Measurements from ENCODE around the gene NCS1. TPM values are rescaled to one million over a fixed set of nuclear protein-coding genes. Genes with fewer than 3 reads are reported as not detected.

Gene NCS1
- total and polyA plus RNA-seq, 2 donors (not counting 1 experiment from before 2014, with no cell fraction given): 44.9 to 52.0 TPM

- H4K20me1 ChIP-seq (ENCODE audit: control insufficient read depth, extremely low read depth, insufficient read depth, low read length): no peaks in the 10 kb centered on the region
Observed at GRCh38 chr9:130180516-130180915, 8.3 kb downstream of the NCS1 start.

DNA sequence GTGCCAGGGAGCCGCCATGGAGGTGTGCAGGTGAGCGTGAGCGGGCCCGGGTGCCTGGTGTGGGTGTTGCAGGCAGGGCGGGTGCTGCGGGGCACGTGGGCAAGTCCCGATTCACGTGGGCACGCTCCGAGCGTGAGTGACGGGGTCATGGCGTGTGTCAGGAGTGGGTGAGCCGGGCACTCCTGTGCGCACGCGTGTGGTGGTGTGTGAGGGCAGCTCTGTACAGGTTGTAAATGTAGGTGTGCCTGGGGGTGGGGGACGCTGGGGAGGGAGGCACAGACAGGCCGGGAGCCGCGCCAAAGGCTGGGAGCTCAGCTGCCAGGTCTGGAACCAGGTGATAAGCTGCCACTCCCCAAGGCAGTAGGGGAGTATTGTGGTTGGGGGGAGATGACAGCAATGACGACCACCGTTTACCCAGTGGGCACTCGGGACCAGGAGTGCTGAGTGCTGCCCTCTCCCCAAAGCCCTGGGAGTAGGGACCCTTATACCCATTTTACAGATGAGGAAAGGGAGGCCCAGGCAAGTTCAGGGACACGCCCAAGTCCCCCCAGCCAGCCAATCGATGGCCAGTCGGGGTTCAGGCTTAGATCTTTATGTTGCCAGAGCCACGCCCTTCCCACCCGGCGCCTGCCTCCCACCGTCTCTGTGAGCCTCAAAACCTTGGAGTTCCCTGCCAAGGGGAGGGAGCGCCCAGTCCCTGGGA lies 9.6 kb downstream of the NCS1 start:
- H3K36me3 ChIP-seq (ENCODE audit: control insufficient read depth, insufficient read depth, low read length): no peaks in the 10 kb centered on the region
- H3K4me1 ChIP-seq (ENCODE audit: control insufficient read depth, extremely low read depth, insufficient read depth, low read length): peaks cover 23% of the 10 kb centered on the region
- no peaks in the 10 kb centered on the region for H3K27me3 ChIP-seq (ENCODE audit: control insufficient read depth, insufficient read depth, low read length)
- no peaks in the 10 kb centered on the region for H4K20me1 ChIP-seq (ENCODE audit: control insufficient read depth, extremely low read depth, insufficient read depth, low read length)
- DNase-seq (ENCODE audit: low read depth in 2 of 2): no peak
- no peak overlapping the region for H3K27ac ChIP-seq (ENCODE audit: insufficient read depth, low read length)
- H3K4me2 ChIP-seq (ENCODE audit: extremely low read depth, insufficient read depth, low read length): no peak overlapping the region
- H3K9me3 ChIP-seq (ENCODE audit: control insufficient read depth, insufficient read depth, low read depth, low read length): no peaks in the 10 kb centered on the region
- H3K4me3 ChIP-seq (replicated peaks in 1 of 4; ENCODE audit: control extremely low read depth in 1 of 4, insufficient read depth in 1 of 4, low read depth in 3 of 4, low read length in 4 of 4): no peak overlapping the region
- no peak for TF ChIP-seq EZH2 (IDR thresholded peaks at IDR 0.05; ENCODE audit: low read length, missing control alignments)
- TF ChIP-seq, protein P1, sequence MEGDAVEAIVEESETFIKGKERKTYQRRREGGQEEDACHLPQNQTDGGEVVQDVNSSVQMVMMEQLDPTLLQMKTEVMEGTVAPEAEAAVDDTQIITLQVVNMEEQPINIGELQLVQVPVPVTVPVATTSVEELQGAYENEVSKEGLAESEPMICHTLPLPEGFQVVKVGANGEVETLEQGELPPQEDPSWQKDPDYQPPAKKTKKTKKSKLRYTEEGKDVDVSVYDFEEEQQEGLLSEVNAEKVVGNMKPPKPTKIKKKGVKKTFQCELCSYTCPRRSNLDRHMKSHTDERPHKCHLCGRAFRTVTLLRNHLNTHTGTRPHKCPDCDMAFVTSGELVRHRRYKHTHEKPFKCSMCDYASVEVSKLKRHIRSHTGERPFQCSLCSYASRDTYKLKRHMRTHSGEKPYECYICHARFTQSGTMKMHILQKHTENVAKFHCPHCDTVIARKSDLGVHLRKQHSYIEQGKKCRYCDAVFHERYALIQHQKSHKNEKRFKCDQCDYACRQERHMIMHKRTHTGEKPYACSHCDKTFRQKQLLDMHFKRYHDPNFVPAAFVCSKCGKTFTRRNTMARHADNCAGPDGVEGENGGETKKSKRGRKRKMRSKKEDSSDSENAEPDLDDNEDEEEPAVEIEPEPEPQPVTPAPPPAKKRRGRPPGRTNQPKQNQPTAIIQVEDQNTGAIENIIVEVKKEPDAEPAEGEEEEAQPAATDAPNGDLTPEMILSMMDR (conservative IDR thresholded peaks at IDR 0.05 in 1 of 2, IDR thresholded peaks at IDR 0.05 in 1 of 2; ENCODE audit: low read depth in 1 of 2, low read length in 2 of 2): no peak
- no peak overlapping the region for H3K9ac ChIP-seq (ENCODE audit: insufficient read depth, low read length)
- peaks cover 65% of the 10 kb centered on the region for H3K79me2 ChIP-seq (ENCODE audit: control insufficient read depth, insufficient read depth, low read length)
- H2AFZ ChIP-seq (ENCODE audit: low read length): no peak overlapping the region

More at GRCh38 chr9:130180516-130180915, 8.3 kb downstream of the NCS1 start:
- Histone ChIP-seq H3K4me1 (ENCODE audit: control insufficient read depth, extremely low read depth, insufficient read depth, low read length) (peaks cover 11% of the 10 kb centered on the region), H3K27me3 (ENCODE audit: control insufficient read depth, insufficient read depth, low read length) (no peaks in the 10 kb centered on the region), H3K9me3 (ENCODE audit: control insufficient read depth, insufficient read depth, low read depth, low read length) (no peaks in the 10 kb centered on the region), H3K27ac (ENCODE audit: insufficient read depth, low read length) (no peak overlapping the region), H3K79me2 (ENCODE audit: control insufficient read depth, insufficient read depth, low read length) (peaks cover 66% of the 10 kb centered on the region), H3K36me3 (ENCODE audit: control insufficient read depth, insufficient read depth, low read length) (peaks cover 1% of the 10 kb centered on the region), H3K4me2 (ENCODE audit: extremely low read depth, insufficient read depth, low read length) (no peak overlapping the region), H2AFZ (ENCODE audit: low read length) (no peak overlapping the region), H3K4me3 (replicated peaks in 1 of 4; ENCODE audit: control extremely low read depth in 1 of 4, insufficient read depth in 1 of 4, low read depth in 3 of 4, low read length in 4 of 4) (no peak overlapping the region), H3K9ac (ENCODE audit: insufficient read depth, low read length) (no peak overlapping the region)
- no peak for DNase-seq (ENCODE audit: low read depth in 2 of 2)
- TF ChIP-seq, protein P1 (conservative IDR thresholded peaks at IDR 0.05 in 1 of 2, IDR thresholded peaks at IDR 0.05 in 1 of 2; ENCODE audit: low read depth in 1 of 2, low read length in 2 of 2): no peak
- TF ChIP-seq EZH2 (IDR thresholded peaks at IDR 0.05; ENCODE audit: low read length, missing control alignments): no peak

DNA sequence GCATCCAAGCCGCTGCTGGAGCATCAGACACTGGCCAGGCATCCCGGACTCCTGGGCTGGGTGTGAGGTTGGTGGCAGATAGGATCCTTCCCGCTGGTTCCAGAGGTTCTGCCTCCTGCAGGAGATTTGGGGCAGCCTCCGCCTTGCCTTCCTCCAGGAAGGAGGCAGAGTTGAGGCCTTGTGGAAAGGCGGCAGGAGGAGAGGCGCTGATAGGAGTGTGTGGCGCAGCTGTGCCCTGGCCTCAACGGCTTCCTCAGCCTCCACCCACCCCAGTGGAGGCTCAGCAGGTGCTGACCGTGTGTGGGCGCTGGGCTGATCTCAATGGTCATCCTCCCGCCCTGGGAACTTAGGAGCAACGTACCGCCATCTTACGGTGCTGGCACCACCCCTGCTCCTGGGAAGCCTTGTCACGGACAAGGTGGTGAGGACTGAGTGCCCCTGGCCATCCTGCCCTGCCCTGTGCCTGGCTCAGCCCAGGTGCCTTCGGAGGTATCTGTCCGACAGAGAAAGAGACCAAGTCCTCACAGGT lies 10.2 kb downstream of the NCS1 start:
- Histone ChIP-seq H3K27me3 (ENCODE audit: control insufficient read depth, insufficient read depth, low read length) (no peaks in the 10 kb centered on the region), H3K4me2 (ENCODE audit: extremely low read depth, insufficient read depth, low read length) (peak overlapping the region; percentile 82), H3K9me3 (ENCODE audit: control insufficient read depth, insufficient read depth, low read depth, low read length) (no peaks in the 10 kb centered on the region), H3K27ac (ENCODE audit: insufficient read depth, low read length) (peak overlapping the region; percentile 62), H3K4me3 (replicated peaks in 1 of 4; ENCODE audit: control extremely low read depth in 1 of 4, insufficient read depth in 1 of 4, low read depth in 3 of 4, low read length in 4 of 4) (no peak overlapping the region), H3K36me3 (ENCODE audit: control insufficient read depth, insufficient read depth, low read length) (no peaks in the 10 kb centered on the region), H4K20me1 (ENCODE audit: control insufficient read depth, extremely low read depth, insufficient read depth, low read length) (no peaks in the 10 kb centered on the region), H3K9ac (ENCODE audit: insufficient read depth, low read length) (no peak overlapping the region), H3K79me2 (ENCODE audit: control insufficient read depth, insufficient read depth, low read length) (peaks cover 65% of the 10 kb centered on the region), H3K4me1 (ENCODE audit: control insufficient read depth, extremely low read depth, insufficient read depth, low read length) (peaks cover 29% of the 10 kb centered on the region), H2AFZ (ENCODE audit: low read length) (no peak overlapping the region)
- no peak for TF ChIP-seq EZH2 (IDR thresholded peaks at IDR 0.05; ENCODE audit: low read length, missing control alignments)
- TF ChIP-seq, protein P1 (conservative IDR thresholded peaks at IDR 0.05 in 1 of 2, IDR thresholded peaks at IDR 0.05 in 1 of 2; ENCODE audit: low read depth in 1 of 2, low read length in 2 of 2): no peak
- no peak for DNase-seq (ENCODE audit: low read depth in 2 of 2)

Data from fibroblast of lung (primary cell).